Right cardiac atrium (tissue), 5 donors: ENCODE results near the gene SBK3. TPM values are rescaled to one million over a fixed set of nuclear protein-coding genes. Genes with fewer than 3 reads are reported as not detected.
"Not testable (repeated sequence)": the region's sequence is repeated elsewhere in the genome, so short reads cannot be mapped to it uniquely, and the experiment has no call there.

ENCODE experiments used
- ATAC-seq, 2 donors: fragments of 200-7000 bp; cut with Tn5 transposase; one replicate each; pipeline versions ENCODE4 v1.8.0 to v1.9.1; 2020; ENCODE audit warnings: moderate library complexity in 2 of 2, mild to moderate bottlenecking in 1 of 2
- DNase-seq, 3 donors: peaks; one replicate each; pipeline ENCODE4 v3.0.0-alpha.2; 2020
- H3K27ac ChIP-seq: one replicate; pipeline ENCODE4 v1.5.1; 2013; ENCODE audit warnings: mild to moderate bottlenecking, low read length, control low read depth, moderate library complexity
- H3K27me3 ChIP-seq: one replicate; pipeline ENCODE4 v1.6.1; 2013; ENCODE audit not compliant: control insufficient read depth, insufficient read depth
- H3K4me1 ChIP-seq: one replicate; pipeline ENCODE4 v1.6.1; 2013; ENCODE audit warnings: low read length; ENCODE audit not compliant: control insufficient read depth, insufficient read depth
- H3K4me3 ChIP-seq: one replicate; pipeline ENCODE4 v1.5.1; 2013; ENCODE audit warnings: low read length, control low read depth
- H3K9me3 ChIP-seq: one replicate; pipeline ENCODE4 v1.6.1; 2013; ENCODE audit warnings: low read length; ENCODE audit not compliant: control insufficient read depth
- WGBS: extraction: QIAGEN DNeasy Blood & Tissue Kit; methylation state at CpG from one replicate; pipeline ENCODE4 v1.1.7; 2013; 5-methylcytosine and 5-hydroxymethylcytosine counted together
- intact Hi-C, 4 donors: fragments of 100-400 bp; cut with DNase I; formaldehyde crosslinking; loops; one replicate each; pipeline versions ENCODE4 v1.11.0 to v1.14.0; 2022 to 2023
- polyA plus RNA-seq: library from polyadenylated mRNA; stranded (reverse); fragments of 200-250 nt; gene quantifications from one replicate; pipeline ENCODE4 v1.2.3, GENCODE V29; 2013
- total RNA-seq, 4 donors: library from RNA; stranded (reverse); fragmentation: NEBNext Ultra II Directional; extraction: Animal tissue kit (Norgen Biotek cat#: 25700); gene quantifications; one replicate each; pipeline ENCODE4 v1.2.1, GENCODE V29; 2021
- donor health status: healthy with polysubstance abuse.
- donor health status: DM: no; HTN: yes; CAD: no.
- donor health status: DM: no; HTN: no; CAD: no.
- donor health status: DM: no; HTN: yes; CAD: no; lungs with severe emphysema.
- donor health status: DM: yes; HTN: yes; CAD: no.

Gene SBK3
- total and polyA plus RNA-seq, 5 donors, result 80.3 to 211 (median 103) TPM

- Histone ChIP-seq H3K4me3 (no peak overlapping the region), H3K27me3 (no peaks in the 10 kb centered on the region), H3K4me1 (no peaks in the 10 kb centered on the region), H3K27ac (no peak overlapping the region), H3K9me3 (no peaks in the 10 kb centered on the region)
- no peak for ATAC-seq
- intact Hi-C loops, result loop anchor here in 2 of 4 donors (5.0 to 10.0 kb wide), 2 partner anchors 363 to 371 kb away; partner anchors contain the start of gene TNNT1 (in 1 of the 2)
- peak in 1 of 3 donors; percentile 26 for DNase-seq
- WGBS, result 73% methylated on average over 10 of the region's 10 CpGs
Observed at GRCh38 chr19:55508120-55508519, 37.2 kb downstream of the SBK3 start.

- H3K27ac ChIP-seq, result no peak overlapping the region
- no peak for ATAC-seq
- H3K9me3 ChIP-seq, result no peaks in the 10 kb centered on the region
- no peaks in the 10 kb centered on the region for H3K4me1 ChIP-seq
- 89% methylated on average over 11 of the region's 11 CpGs for WGBS
- DNase-seq, result no peak
- H3K4me3 ChIP-seq, result no peak overlapping the region
- intact Hi-C loops, result loop anchor here (2.0 to 10.0 kb wide), 4 partner anchors 36 to 368 kb away; partner anchors contain the start of gene TNNT1 (in 1 of the 4)
- no peaks in the 10 kb centered on the region for H3K27me3 ChIP-seq
Observed at GRCh38 chr19:55504981-55505380, 40.4 kb downstream of the SBK3 start.

GRCh38 chr19:55504252-55504603 lies 41.1 kb downstream of the SBK3 start:
- no peak overlapping the region for H3K27ac ChIP-seq
- H3K4me3 ChIP-seq, result no peak overlapping the region
- H3K9me3 ChIP-seq, result no peaks in the 10 kb centered on the region
- DNase-seq, result no peak
- WGBS, result 39% methylated on average over 13 of the region's 13 CpGs
- H3K4me1 ChIP-seq, result no peaks in the 10 kb centered on the region
- ATAC-seq, result no peak
- intact Hi-C loops, result loop anchor here (2.0 to 10.0 kb wide), 3 partner anchors 35 to 359 kb away; partner anchors contain the start of gene TNNT1 (in 1 of the 4)
- no peaks in the 10 kb centered on the region for H3K27me3 ChIP-seq

- H3K27me3 ChIP-seq, result no peaks in the 10 kb centered on the region
- ATAC-seq (peak; percentile 97), DNase-seq (peak; percentile 95 to 98 (median 98))
- intact Hi-C loops, result loop anchor here (2.0 to 10.0 kb wide), 3 partner anchors 35 to 359 kb away; partner anchors contain the start of gene TNNT1 (in 1 of the 4)
- 12% methylated on average over 64 of the region's 64 CpGs for WGBS
- H3K27ac ChIP-seq, result peak overlapping the region; percentile 48
- no peaks in the 10 kb centered on the region for H3K4me1 ChIP-seq
- peak overlapping the region; percentile 31 for H3K4me3 ChIP-seq
- no peaks in the 10 kb centered on the region for H3K9me3 ChIP-seq
Observed at GRCh38 chr19:55503502-55504251, 41.7 kb downstream of the SBK3 start.

- Histone ChIP-seq H3K9me3 (no peaks in the 10 kb centered on the region), H3K27ac (no peak overlapping the region), H3K4me3 (no peak overlapping the region), H3K27me3 (no peaks in the 10 kb centered on the region), H3K4me1 (no peaks in the 10 kb centered on the region)
- ATAC-seq (no peak), DNase-seq (peak in 1 of 3 donors; percentile 42)
- 82% methylated on average over 17 of the region's 17 CpGs for WGBS
- intact Hi-C loops, result loop anchor here in 3 of 4 donors (5.0 to 10.0 kb wide), 2 partner anchors 36 to 358 kb away; partner anchors contain the start of gene TNNT1 (in 1 of the 3)
Observed at GRCh38 chr19:55503157-55503501, 42.2 kb downstream of the SBK3 start.

DNA sequence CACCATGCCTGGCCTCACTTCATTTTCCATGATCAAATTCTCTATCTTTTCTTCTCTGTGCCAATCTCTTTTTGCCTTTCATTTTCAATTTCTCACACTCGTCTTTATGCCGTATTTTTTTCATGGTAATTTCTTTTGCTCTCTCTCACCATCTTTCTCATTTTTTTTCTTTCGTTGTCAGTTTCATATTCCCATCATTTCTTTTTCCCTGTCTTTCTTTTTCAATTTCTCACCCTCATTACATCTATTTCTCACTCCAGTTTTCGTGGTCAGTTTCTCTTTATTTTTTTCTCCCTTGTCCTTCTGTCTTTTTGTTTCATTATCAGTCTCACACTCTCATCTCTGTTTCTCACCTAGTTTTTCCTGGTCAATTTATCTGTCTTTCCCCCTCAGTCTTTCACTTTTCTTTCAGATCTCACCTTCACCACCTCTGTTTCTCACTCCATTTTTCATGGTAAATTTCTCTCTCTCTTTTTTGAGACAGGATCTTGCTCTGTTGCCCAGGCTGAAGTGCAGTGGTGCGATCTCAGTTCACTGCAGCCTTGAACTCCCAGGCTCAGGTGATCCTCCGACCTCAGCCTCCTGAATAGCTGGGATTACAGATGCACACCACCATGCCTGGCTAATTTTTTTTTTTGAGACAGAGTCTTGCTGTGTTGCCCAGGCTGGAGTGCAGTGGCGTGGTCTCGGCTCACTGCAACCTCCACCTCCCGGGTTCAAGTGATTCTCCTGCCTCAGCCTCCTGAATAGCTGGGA lies 43.0 kb downstream of the SBK3 start:
- DNase-seq (no peak), ATAC-seq (no peak)
- Histone ChIP-seq H3K27ac (no peak overlapping the region), H3K27me3 (no peaks in the 10 kb centered on the region), H3K4me1 (no peaks in the 10 kb centered on the region), H3K9me3 (no peaks in the 10 kb centered on the region), H3K4me3 (no peak overlapping the region)
- 92% methylated on average over 9 of the region's 9 CpGs for WGBS
- intact Hi-C loops, result loop anchor here in 3 of 4 donors (5.0 to 10.0 kb wide), 2 partner anchors 35 to 358 kb away; partner anchors contain the start of gene TNNT1 (in 1 of the 3)

DNA sequence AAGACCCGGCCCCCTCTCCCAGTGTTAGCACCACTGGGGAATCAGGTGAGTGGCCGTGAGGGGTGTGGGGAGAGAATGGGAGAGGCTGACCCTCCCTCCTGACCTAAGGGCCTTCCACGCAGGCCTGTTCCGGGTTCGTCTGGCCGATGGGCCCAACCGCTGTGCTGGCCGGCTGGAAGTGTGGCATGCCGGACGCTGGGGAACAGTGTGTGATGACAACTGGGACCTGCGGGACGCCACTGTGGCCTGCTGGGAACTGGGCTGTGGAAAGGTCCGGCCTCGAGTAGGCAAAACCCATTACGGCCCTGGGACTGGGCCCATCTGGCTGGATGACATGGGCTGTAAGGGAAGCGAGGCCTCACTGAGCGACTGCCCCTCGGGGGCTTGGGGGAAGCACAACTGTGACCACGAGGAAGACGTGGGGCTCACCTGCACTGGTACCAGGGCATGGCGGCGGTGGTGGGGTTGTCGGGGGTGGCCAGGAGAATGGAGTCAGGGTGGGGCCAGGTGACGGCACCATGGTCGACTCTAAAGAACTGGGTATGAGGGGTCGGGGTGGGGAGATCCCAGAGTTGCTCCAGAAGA lies 44.9 kb downstream of the SBK3 start:
- H3K27ac ChIP-seq, result no peak overlapping the region
- ATAC-seq, result no peak
- no peaks in the 10 kb centered on the region for H3K27me3 ChIP-seq
- peak in 2 of 3 donors; percentile 43 to 53 for DNase-seq
- H3K9me3 ChIP-seq, result no peaks in the 10 kb centered on the region
- intact Hi-C loops, result loop anchor here in 3 of 4 donors (5.0 to 10.0 kb wide), 2 partner anchors 33 to 356 kb away; partner anchors contain the start of gene TNNT1 (in 1 of the 3)
- H3K4me1 ChIP-seq, result no peaks in the 10 kb centered on the region
- no peak overlapping the region for H3K4me3 ChIP-seq
- WGBS, result 94% methylated on average over 26 of the region's 26 CpGs

- H3K27ac ChIP-seq, result no peak overlapping the region
- DNase-seq, result no peak
- H3K4me1 ChIP-seq, result no peaks in the 10 kb centered on the region
- ATAC-seq, result no peak
- no peaks in the 10 kb centered on the region for H3K9me3 ChIP-seq
- no peak overlapping the region for H3K4me3 ChIP-seq
- no peaks in the 10 kb centered on the region for H3K27me3 ChIP-seq
- intact Hi-C loops, result no loop called here
- 39% methylated on average over 2 of the region's 2 CpGs for WGBS
Observed at GRCh38 chr19:55498246-55498840, 47.0 kb downstream of the SBK3 start.

GRCh38 chr19:55497763-55498162 lies 47.6 kb downstream of the SBK3 start:
- Histone ChIP-seq H3K4me3 (no peak overlapping the region), H3K27me3 (no peaks in the 10 kb centered on the region), H3K9me3 (no peaks in the 10 kb centered on the region), H3K27ac (no peak overlapping the region), H3K4me1 (no peaks in the 10 kb centered on the region)
- DNase-seq (peak in 1 of 3 donors; percentile 22), ATAC-seq (no peak)
- WGBS, result 83% methylated on average over 13 of the region's 13 CpGs
- intact Hi-C loops, result no loop called here

DNA sequence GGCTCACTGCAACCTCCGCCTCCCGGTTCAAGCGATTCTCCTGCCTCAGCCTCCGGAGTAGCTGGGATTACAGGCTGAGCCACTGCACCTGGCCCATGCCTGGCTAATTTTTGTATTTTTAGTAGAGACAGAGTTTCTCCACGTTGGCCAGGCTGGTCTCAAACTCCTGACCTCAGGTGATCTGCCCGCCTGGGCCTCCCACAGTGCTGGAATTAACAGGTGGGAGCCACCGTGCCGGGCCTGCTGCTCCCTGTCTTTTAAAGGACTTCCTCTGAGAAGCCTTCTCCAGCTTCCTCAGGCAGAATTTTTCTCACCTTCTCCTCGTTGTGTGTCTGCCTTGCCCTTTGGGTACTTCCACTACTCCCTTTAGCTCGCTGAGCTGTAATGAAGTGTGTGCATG lies 48.5 kb downstream of the SBK3 start:
- H3K27me3 ChIP-seq, H3K4me1 ChIP-seq, ATAC-seq, H3K9me3 ChIP-seq, H3K4me3 ChIP-seq, intact Hi-C loops, H3K27ac ChIP-seq: not testable (repeated sequence)
- DNase-seq, result peak in 1 of 3 donors; percentile 2
- WGBS, result 82% methylated on average over 10 of the region's 10 CpGs
